WTC11 (cell line): ENCODE measurements around the gene FANCC. TPM values are rescaled to one million over a fixed set of nuclear protein-coding genes. Genes with fewer than 3 reads are reported as not detected.

Source experiments
- ATAC-seq: fragments of 200-7000 bp; cut with Tn5 transposase; 2 replicates; pipeline ENCODE4 v1.10.0; 2021; ENCODE audit warnings: mild to moderate bottlenecking, moderate library complexity
- CTCF ChIA-PET: fragments of 300-600 bp; sonication (Branson Sonifier 250); formaldehyde crosslinking; loops from one replicate; lab custom pipeline; 2021; ENCODE audit warnings: antibody characterized with exemption; lab: Charles Lee
- POLR2A ChIA-PET: fragments of 350-600 bp; sonication (Branson Sonifier 250); formaldehyde crosslinking; loops from one replicate; lab custom pipeline; 2021; ENCODE audit warnings: antibody characterized with exemption; lab: Charles Lee
- DNase-seq: peaks from one replicate; pipeline ENCODE4 v3.0.0; 2021; ENCODE audit warnings: low spot score
- H3K27ac Mint-ChIP-seq: 2 replicates; pipeline ENCODE4 v1.8.0; 2021; ENCODE audit warnings: mixed read lengths
- H3K27me3 Mint-ChIP-seq: 2 replicates; pipeline ENCODE4 v1.8.0; 2021; ENCODE audit warnings: low read depth, mild to moderate bottlenecking, moderate library complexity, mixed read lengths
- H3K36me3 Mint-ChIP-seq: 2 replicates; pipeline ENCODE4 v1.8.0; 2021; ENCODE audit warnings: mixed read lengths
- H3K4me1 Mint-ChIP-seq: 2 replicates; pipeline ENCODE4 v1.8.0; 2022; ENCODE audit warnings: mixed read lengths
- H3K4me3 Mint-ChIP-seq: 2 replicates; pipeline ENCODE4 v1.8.0; 2021; ENCODE audit warnings: mild to moderate bottlenecking, moderate library complexity, mixed read lengths
- H3K9me3 Mint-ChIP-seq: 2 replicates; pipeline ENCODE4 v1.8.0; 2021; ENCODE audit warnings: mixed read lengths
- E2F1 ChIP-seq: sonication (generic); formaldehyde crosslinking; IDR thresholded peaks from 2 replicates; pipeline ENCODE4 v1.8.0; 2022; ENCODE audit warnings: mild to moderate bottlenecking, missing genetic modification reagents
- ESRRA ChIP-seq: sonication (generic); formaldehyde crosslinking; IDR thresholded peaks from 2 replicates; pipeline ENCODE4 v1.8.1; 2022; ENCODE audit warnings: mild to moderate bottlenecking, missing genetic modification reagents, borderline replicate concordance
- ETV6 ChIP-seq: sonication (generic); formaldehyde crosslinking; IDR thresholded peaks from 2 replicates; pipeline ENCODE4 v1.8.1; 2022; ENCODE audit warnings: mild to moderate bottlenecking, missing genetic modification reagents
- GTF2I ChIP-seq: fragments of 250-450 bp; sonication (Bioruptor Pico); conservative IDR thresholded peaks from 2 replicates; pipeline ENCODE4 v1.4.0; 2021; ENCODE audit warnings: mild to moderate bottlenecking
- HMGXB4 ChIP-seq: sonication (generic); formaldehyde crosslinking; IDR thresholded peaks from 2 replicates; pipeline ENCODE4 v1.8.1; 2023; ENCODE audit warnings: mild to moderate bottlenecking, moderate library complexity, missing genetic modification reagents
- JAZF1 ChIP-seq: fragments of 250-450 bp; sonication (Bioruptor Pico); IDR thresholded peaks from 2 replicates; pipeline ENCODE4 v1.9.0; 2021; ENCODE audit warnings: moderate library complexity, mild to moderate bottlenecking, inconsistent platforms
- KAT7 ChIP-seq: sonication (generic); formaldehyde crosslinking; IDR thresholded peaks from 2 replicates; pipeline ENCODE4 v1.8.1; 2023; ENCODE audit warnings: missing genetic modification reagents, mild to moderate bottlenecking, borderline replicate concordance
- MLX ChIP-seq: sonication (generic); formaldehyde crosslinking; IDR thresholded peaks from 2 replicates; pipeline ENCODE4 v1.8.1; 2023; ENCODE audit warnings: mild to moderate bottlenecking, missing genetic modification reagents, moderate library complexity
- MYBL2 ChIP-seq: sonication (generic); formaldehyde crosslinking; IDR thresholded peaks from 2 replicates; pipeline ENCODE4 v1.8.1; 2023; ENCODE audit warnings: mild to moderate bottlenecking, moderate library complexity, missing genetic modification reagents
- NR2C2 ChIP-seq: sonication (generic); formaldehyde crosslinking; IDR thresholded peaks from 2 replicates; pipeline ENCODE4 v1.8.0; 2022; ENCODE audit warnings: mild to moderate bottlenecking, missing genetic modification reagents
- NR3C1 ChIP-seq: sonication (generic); formaldehyde crosslinking; conservative IDR thresholded peaks from 2 replicates; pipeline ENCODE4 v1.8.1; 2023; ENCODE audit warnings: low read depth, mild to moderate bottlenecking, missing genetic modification reagents
- OVOL2 ChIP-seq: fragments of 250-450 bp; sonication (Bioruptor Pico); IDR thresholded peaks from 2 replicates; pipeline ENCODE4 v1.9.0; 2021; ENCODE audit warnings: mild to moderate bottlenecking, borderline replicate concordance
- SMAD4 ChIP-seq: sonication (generic); formaldehyde crosslinking; IDR thresholded peaks from 2 replicates; pipeline ENCODE4 v1.8.0; 2022; ENCODE audit warnings: mild to moderate bottlenecking, missing genetic modification reagents
- TEAD1 ChIP-seq: sonication (generic); formaldehyde crosslinking; IDR thresholded peaks from 2 replicates; pipeline ENCODE4 v1.8.0; 2022; ENCODE audit warnings: mild to moderate bottlenecking, missing genetic modification reagents
- ZMAT4 ChIP-seq: fragments of 250-450 bp; sonication (Bioruptor Pico); IDR thresholded peaks from 2 replicates; pipeline ENCODE4 v1.9.0; 2021; ENCODE audit warnings: mild to moderate bottlenecking
- ZNF425 ChIP-seq: fragments of 250-450 bp; sonication (Bioruptor Pico); conservative IDR thresholded peaks from 2 replicates; pipeline ENCODE4 v1.9.0; 2021; ENCODE audit warnings: mild to moderate bottlenecking
- total RNA-seq: library from RNA; stranded (reverse); gene quantifications from 3 replicates; pipeline ENCODE4 v1.2.3, GENCODE V29; 2021
- TF ChIP-seq, protein P1 (sequence below): sonication (generic); formaldehyde crosslinking; IDR thresholded peaks from 2 replicates; pipeline ENCODE4 v1.8.0; 2022; ENCODE audit warnings: mild to moderate bottlenecking, missing genetic modification reagents
- TF ChIP-seq, protein P2 (sequence below): fragments of 200-600 bp; IDR thresholded peaks from 2 replicates; pipeline ENCODE4 v1.8.0; 2022; ENCODE audit warnings: antibody characterized with exemption

FANCC gene
- total RNA-seq, 1 experiment from 2014 or later, result 10.9 TPM

DNA sequence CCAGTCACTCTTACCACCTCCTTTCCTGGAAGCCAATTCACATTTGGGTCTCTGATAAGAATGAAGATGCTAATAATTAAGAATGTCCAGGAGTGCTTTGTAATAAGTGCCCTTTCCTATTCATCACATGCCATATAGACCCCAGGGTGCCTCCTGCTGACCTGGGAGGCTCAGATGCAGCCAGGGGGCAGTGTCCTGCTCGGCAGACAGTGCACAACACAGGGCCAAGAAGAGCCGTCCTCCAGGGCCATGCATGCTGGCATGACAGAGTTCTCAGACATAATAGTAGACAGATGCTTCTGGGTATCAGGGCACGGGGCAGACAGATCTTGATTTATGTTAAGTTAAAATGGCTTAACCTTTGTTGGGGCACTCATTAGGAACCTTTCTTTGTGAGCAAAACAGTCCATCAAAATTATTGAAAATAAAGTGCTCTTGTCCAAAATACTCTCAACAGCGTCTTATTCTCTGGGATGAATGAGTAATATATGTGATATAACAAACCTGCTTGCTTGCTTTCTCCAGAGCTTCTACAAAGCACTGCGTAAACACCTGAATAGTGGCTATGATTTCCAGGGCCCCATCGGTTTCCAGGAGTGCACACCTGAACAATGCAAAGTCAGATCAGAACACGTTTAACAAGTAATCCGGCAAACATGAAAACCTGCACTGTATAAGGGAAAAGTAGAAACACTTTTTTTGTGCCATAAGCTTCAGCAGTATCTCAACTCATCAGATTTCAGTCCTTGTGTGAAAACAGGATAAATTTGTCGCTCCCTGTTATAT, 192.7 kb downstream of the FANCC start:
- ATAC-seq (peak; percentile 46), DNase-seq (peak; percentile 35)
- CTCF ChIA-PET, result interaction anchor here (1.0 to 8.7 kb wide), 11 partner anchors 7 to 444 kb away, joined by 3 to 128 read pairs (median 4); no protein-coding TSS in a partner anchor
- Mint-ChIP-seq H3K4me1 (peaks cover 55% of the 10 kb centered on the region), H3K27ac (no peak overlapping the region; the same call in 1 of the 2 replicates), H3K36me3 (no peaks in the 10 kb centered on the region), H3K9me3 (no peaks in the 10 kb centered on the region), H3K27me3 (no peaks in the 10 kb centered on the region), H3K4me3 (no peak overlapping the region)
- POLR2A ChIA-PET, result no interaction called here
- TF ChIP-seq GTF2I (CRISPR knock-in tag), result no peak
- TF ChIP-seq, protein P1, sequence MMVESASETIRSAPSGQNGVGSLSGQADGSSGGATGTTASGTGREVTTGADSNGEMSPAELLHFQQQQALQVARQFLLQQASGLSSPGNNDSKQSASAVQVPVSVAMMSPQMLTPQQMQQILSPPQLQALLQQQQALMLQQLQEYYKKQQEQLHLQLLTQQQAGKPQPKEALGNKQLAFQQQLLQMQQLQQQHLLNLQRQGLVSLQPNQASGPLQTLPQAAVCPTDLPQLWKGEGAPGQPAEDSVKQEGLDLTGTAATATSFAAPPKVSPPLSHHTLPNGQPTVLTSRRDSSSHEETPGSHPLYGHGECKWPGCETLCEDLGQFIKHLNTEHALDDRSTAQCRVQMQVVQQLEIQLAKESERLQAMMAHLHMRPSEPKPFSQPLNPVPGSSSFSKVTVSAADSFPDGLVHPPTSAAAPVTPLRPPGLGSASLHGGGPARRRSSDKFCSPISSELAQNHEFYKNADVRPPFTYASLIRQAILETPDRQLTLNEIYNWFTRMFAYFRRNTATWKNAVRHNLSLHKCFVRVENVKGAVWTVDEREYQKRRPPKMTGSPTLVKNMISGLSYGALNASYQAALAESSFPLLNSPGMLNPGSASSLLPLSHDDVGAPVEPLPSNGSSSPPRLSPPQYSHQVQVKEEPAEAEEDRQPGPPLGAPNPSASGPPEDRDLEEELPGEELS (CRISPR knock-in tag), result no peak
- TF ChIP-seq JAZF1 (CRISPR knock-in tag), result no peak
- no peak for TF ChIP-seq E2F1 (CRISPR knock-in tag)
- no peak for TF ChIP-seq KAT7
- TF ChIP-seq NR3C1 (CRISPR knock-in tag), result no peak
- TF ChIP-seq, protein P2, sequence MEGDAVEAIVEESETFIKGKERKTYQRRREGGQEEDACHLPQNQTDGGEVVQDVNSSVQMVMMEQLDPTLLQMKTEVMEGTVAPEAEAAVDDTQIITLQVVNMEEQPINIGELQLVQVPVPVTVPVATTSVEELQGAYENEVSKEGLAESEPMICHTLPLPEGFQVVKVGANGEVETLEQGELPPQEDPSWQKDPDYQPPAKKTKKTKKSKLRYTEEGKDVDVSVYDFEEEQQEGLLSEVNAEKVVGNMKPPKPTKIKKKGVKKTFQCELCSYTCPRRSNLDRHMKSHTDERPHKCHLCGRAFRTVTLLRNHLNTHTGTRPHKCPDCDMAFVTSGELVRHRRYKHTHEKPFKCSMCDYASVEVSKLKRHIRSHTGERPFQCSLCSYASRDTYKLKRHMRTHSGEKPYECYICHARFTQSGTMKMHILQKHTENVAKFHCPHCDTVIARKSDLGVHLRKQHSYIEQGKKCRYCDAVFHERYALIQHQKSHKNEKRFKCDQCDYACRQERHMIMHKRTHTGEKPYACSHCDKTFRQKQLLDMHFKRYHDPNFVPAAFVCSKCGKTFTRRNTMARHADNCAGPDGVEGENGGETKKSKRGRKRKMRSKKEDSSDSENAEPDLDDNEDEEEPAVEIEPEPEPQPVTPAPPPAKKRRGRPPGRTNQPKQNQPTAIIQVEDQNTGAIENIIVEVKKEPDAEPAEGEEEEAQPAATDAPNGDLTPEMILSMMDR, result no peak
- no peak for TF ChIP-seq ESRRA (CRISPR knock-in tag)
- no peak for TF ChIP-seq ZMAT4 (CRISPR knock-in tag)
- no peak for TF ChIP-seq NR2C2 (CRISPR knock-in tag)
- no peak for TF ChIP-seq MYBL2
- TF ChIP-seq OVOL2, result no peak
- no peak for TF ChIP-seq MLX (CRISPR knock-in tag)
- TF ChIP-seq ZNF425 (CRISPR knock-in tag), result no peak
- TF ChIP-seq SMAD4 (CRISPR knock-in tag), result no peak
- no peak for TF ChIP-seq HMGXB4 (CRISPR knock-in tag)
- TF ChIP-seq TEAD1, result no peak
- no peak for TF ChIP-seq ETV6
